Tibial artery (tissue), 4 donors: Measurements from ENCODE around the gene ATP6V0E2.

Source experiments
- DNase-seq, 2 donors: peaks; one replicate each; pipeline ENCODE4 v3.0.0-alpha.2; 2019
- H3K27ac ChIP-seq, 2 donors: fragments of 200-600 bp; sonication (generic) in 1 of 2; 1 replicate in 1 of 2; 2 replicates in 1 of 2; pipeline ENCODE4 v1.5.1; 2018 to 2019; ENCODE audit warnings: mild to moderate bottlenecking in 1 of 2
- H3K27me3 ChIP-seq, 2 donors: fragments of 200-600 bp; sonication (generic) in 1 of 2; one replicate each; pipeline versions ENCODE4 v1.5.1 to v1.6.0; 2016 to 2019
- H3K36me3 ChIP-seq, 3 donors: fragments of 200-600 bp; sonication (generic) in 2 of 3; one replicate each; pipeline ENCODE4 v1.5.1; 2016 to 2019; ENCODE audit warnings: mild to moderate bottlenecking in 2 of 3
- H3K4me1 ChIP-seq, 4 donors: fragments of 200-600 bp; sonication (generic) in 2 of 4; 1 replicate in 3 of 4; 2 replicates in 1 of 4; pipeline ENCODE4 v1.5.1; 2016 to 2019
- H3K4me3 ChIP-seq, 2 donors: fragments of 200-600 bp; sonication (generic) in 1 of 2; 1 replicate in 1 of 2; 2 replicates in 1 of 2; pipeline ENCODE4 v1.5.1; 2018 to 2019; ENCODE audit warnings: mild to moderate bottlenecking in 2 of 2
- H3K9me3 ChIP-seq, 3 donors: fragments of 200-600 bp; sonication (generic) in 1 of 3; one replicate each; pipeline ENCODE4 v1.5.1; 2016 to 2019
- CTCF ChIP-seq, 2 experiments: fragments of 200-600 bp in 1 of 2; fragments of 450-650 bp in 1 of 2; IDR thresholded peaks; one replicate each; pipeline ENCODE4 v1.5.1; 2017 to 2019; ENCODE audit warnings: antibody characterized with exemption in 2 of 2, mild to moderate bottlenecking in 1 of 2, moderate library complexity in 1 of 2
- intact Hi-C: fragments of 100-400 bp; cut with DNase I; formaldehyde crosslinking; loops from one replicate; pipeline ENCODE4 v1.15.0; 2023; ENCODE audit warnings: low total_unique reads

ATP6V0E2 gene

DNA sequence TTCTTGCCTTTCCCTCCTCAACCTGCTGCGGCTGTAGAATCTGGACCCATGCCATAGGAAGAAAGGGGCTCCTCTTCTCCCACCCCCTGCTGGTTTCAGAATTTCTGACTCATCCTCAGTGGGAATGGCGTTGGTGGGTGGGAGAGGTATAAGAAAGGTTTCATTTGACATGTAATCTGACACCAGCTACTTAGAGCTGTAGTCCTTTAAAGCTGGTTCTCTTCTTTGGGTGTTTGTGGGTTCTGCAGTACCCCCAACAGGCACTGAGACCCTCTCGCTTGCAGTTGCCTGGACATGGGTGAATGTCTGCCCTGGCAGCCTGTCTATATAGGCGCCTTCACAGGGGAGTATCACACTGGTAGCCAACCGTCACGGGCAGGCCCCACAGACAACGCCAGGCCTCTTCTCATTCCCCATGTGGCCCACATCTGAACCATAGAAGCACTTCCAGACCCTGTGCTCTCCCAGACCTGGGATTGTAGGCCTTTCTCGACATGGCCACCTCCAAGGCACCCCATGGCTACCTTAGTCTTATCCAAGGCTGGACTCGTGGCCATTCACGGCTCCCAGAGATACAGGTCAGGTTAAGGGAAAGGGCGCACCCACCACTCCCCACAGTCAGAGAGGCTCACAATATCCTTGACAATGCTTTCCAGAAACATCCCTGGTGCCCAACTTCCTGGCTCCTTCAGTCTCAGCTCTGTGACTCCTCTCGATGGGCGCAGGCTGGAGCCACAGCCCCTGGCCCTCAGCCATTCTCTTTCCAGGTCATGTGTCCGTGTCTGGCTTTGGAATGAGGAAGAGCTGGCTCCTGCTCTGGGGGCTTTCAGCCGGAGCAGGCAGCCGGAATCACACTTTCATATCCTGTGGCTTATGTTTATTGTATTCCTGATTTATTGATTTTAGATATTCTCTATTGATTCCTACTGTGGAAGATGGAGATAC is 18.1 kb upstream of the ATP6V0E2 start:
- H3K4me1 ChIP-seq = peaks cover 0 to 9% (median 0%) of the 10 kb centered on the region in 4 donors
- no peaks in the 10 kb centered on the region for H3K9me3 ChIP-seq
- no peak overlapping the region for H3K4me3 ChIP-seq
- no peak for DNase-seq
- no peaks in the 10 kb centered on the region for H3K27me3 ChIP-seq
- H3K27ac ChIP-seq = no peak overlapping the region
- no peak for TF ChIP-seq CTCF (IDR thresholded peaks at IDR 0.05)
- peaks cover 14 to 55% (median 35%) of the 10 kb centered on the region in 3 donors for H3K36me3 ChIP-seq
- intact Hi-C loops = no loop called here

GRCh38 chr7:149856583-149856982 is 17.2 kb upstream of the ATP6V0E2 start:
- no peak overlapping the region for H3K4me3 ChIP-seq
- DNase-seq = no peak
- intact Hi-C loops = no loop called here
- H3K4me1 ChIP-seq = peaks cover 0 to 9% (median 0%) of the 10 kb centered on the region in 4 donors
- no peaks in the 10 kb centered on the region for H3K9me3 ChIP-seq
- TF ChIP-seq CTCF (IDR thresholded peaks at IDR 0.05) = no peak
- H3K27ac ChIP-seq = no peak overlapping the region
- no peaks in the 10 kb centered on the region for H3K27me3 ChIP-seq
- H3K36me3 ChIP-seq = peaks cover 22 to 63% (median 40%) of the 10 kb centered on the region in 3 donors

GRCh38 chr7:149859369-149859768 is 14.4 kb upstream of the ATP6V0E2 start:
- H3K36me3 ChIP-seq = peaks cover 44 to 76% (median 58%) of the 10 kb centered on the region in 3 donors
- DNase-seq = no peak
- no peak overlapping the region for H3K4me3 ChIP-seq
- H3K9me3 ChIP-seq = no peaks in the 10 kb centered on the region
- H3K27me3 ChIP-seq = no peaks in the 10 kb centered on the region
- intact Hi-C loops = no loop called here
- no peak for TF ChIP-seq CTCF (IDR thresholded peaks at IDR 0.05)
- H3K27ac ChIP-seq = no peak overlapping the region
- H3K4me1 ChIP-seq = peaks cover 0 to 9% (median 0%) of the 10 kb centered on the region in 4 donors

GRCh38 chr7:149859876-149860275 is 13.9 kb upstream of the ATP6V0E2 start:
- Histone ChIP-seq H3K36me3 (peaks cover 46 to 76% (median 63%) of the 10 kb centered on the region in 3 donors), H3K4me3 (no peak overlapping the region), H3K27ac (no peak overlapping the region), H3K27me3 (no peaks in the 10 kb centered on the region), H3K9me3 (no peaks in the 10 kb centered on the region), H3K4me1 (peaks cover 0 to 9% (median 0%) of the 10 kb centered on the region in 4 donors)
- DNase-seq = no peak
- intact Hi-C loops = no loop called here
- no peak for TF ChIP-seq CTCF (IDR thresholded peaks at IDR 0.05)

DNA sequence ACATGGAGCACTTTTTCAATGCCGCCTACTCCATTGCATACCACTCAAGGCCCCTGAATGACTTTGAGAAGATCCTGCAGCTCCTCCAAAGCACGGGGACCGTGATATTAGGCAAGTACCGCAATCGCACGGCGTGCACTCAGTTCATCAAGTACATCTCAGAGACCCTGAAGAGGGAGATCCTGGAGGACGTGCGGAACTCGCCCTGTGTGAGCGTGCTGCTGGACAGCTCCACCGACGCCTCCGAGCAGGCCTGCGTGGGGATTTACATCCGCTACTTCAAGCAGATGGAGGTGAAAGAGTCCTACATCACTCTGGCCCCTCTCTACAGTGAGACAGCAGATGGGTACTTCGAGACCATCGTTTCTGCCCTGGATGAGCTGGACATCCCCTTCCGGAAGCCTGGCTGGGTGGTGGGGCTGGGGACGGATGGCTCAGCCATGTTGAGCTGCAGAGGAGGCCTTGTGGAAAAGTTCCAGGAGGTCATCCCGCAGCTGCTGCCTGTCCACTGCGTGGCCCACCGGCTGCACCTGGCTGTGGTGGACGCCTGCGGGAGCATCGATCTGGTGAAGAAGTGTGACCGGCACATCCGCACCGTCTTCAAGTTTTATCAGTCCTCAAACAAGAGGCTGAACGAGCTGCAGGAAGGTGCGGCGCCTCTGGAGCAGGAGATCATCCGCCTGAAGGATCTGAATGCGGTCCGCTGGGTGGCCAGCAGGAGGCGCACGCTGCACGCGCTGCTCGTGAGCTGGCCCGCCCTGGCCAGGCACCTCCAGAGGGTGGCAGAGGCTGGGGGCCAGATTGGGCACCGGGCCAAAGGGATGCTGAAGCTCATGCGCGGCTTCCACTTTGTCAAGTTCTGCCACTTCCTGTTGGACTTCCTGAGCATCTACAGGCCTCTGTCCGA is 12.7 kb upstream of the ATP6V0E2 start:
- no peak for DNase-seq
- H3K4me3 ChIP-seq = no peak overlapping the region
- intact Hi-C loops = no loop called here
- no peaks in the 10 kb centered on the region for H3K9me3 ChIP-seq
- TF ChIP-seq CTCF (IDR thresholded peaks at IDR 0.05) = peak in 1 of 2 experiments; percentile 19
- H3K27me3 ChIP-seq = no peaks in the 10 kb centered on the region
- H3K36me3 ChIP-seq = peaks cover 46 to 76% (median 74%) of the 10 kb centered on the region in 3 donors
- H3K27ac ChIP-seq = no peak overlapping the region
- no peaks in the 10 kb centered on the region for H3K4me1 ChIP-seq
